Midbrain (tissue), 1 donor: ENCODE data around the gene GPRIN2.
"Not testable (repeated sequence)": the region's sequence is repeated elsewhere in the genome, so short reads cannot be mapped to it uniquely, and the experiment has no call there.

Experiments used
- DNase-seq: peaks from one replicate; lab custom pipeline; 2025; lab: John Stamatoyannopoulos, UW

GPRIN2 gene

DNA sequence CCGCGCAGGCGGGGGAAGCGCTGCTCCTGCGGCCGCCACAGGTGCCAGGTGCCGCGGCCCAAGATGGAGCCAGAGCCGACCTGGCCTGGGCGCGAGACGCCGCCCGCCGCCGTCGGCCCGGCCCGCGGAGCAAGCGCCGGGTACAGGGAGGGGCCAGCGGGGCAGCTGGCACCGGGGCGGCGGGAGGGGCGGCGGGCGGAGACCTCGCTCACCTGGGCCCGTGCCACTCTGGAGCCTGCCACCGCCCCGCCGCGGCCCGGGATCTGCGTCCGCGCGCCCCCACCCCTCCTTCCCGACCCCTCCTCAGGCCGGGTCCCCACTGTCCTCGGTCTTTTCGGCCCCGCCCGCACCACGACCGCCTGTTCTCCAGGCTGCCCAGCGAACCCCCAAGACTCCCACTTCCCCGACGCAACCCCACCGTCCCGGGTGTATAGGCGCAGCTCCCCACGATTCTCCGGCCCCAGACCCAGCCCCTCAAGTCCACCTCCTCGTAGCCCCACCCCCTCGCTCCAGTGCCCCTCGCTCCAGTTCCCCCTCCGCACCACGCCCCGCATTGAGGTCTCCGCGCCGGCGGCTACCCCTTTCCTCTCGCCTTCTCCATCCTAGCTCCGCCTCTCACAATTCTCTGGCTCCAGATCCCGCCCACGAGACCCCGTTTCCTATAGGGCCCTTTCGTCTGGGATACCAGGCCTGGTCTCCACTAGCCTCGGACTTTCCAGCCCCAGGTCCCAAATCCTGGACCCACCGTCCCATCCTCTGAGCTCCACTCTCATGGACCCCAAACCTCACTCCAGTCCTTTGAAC lies at the start of gene GPRIN2:
Gene GPRIN2, minus strand, starts transcription at position 144 of the 804 bp plus-strand sequence. CDS start 5,922 bp downstream, outside the sequence.
- no peak for DNase-seq

DNA sequence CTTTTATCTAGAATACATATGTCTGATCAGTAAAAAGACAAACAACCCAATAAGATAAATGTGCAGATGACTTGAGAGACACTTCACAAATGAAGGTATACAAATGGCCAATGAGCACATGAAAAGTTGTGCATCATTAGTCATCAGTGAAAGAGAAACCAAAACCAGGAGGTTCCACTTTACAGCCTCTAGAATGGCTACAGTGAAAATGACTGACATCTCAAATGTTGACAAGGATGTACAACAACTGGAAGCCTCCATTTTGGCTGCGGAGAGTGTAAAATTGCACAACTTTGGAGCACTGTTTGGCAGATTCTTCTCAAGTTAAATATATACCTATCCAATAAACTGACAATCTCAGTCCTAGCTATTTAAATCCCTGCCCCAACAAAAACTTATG lies 44.1 kb upstream of the GPRIN2 start:
- DNase-seq: not testable (repeated sequence)

DNA sequence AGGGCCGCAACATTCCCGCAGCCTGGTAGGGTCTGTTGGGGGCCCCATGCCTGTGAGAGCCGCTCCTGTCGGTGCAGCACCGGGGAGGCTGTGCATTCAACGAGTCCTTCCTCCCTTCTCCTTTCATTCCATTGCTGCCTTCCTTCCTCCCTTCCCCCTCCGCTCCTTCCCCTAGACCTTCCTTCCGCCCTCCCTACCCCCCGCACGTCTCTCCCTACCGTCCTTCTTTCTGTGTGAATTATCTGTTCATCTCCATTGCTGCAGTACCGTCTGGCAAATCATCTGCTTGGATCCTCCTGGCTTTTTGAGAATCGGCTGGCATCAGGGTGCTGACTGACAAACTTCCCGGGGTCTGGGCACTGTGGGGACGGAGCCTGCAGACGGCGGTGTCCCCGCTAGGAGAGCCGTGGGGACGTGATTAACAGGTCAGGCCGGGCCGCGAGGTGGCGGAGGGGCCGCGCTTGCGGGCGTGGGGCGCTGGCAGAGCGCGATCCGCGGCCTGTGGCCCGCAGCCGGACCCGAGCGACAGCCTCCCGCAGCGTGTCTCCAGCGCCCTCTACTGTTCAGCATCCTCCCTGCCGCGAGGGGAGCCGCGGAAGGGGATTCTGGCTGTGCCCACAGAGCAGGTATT lies 41.3 kb upstream of the GPRIN2 start:
- not testable (repeated sequence) for DNase-seq

DNA sequence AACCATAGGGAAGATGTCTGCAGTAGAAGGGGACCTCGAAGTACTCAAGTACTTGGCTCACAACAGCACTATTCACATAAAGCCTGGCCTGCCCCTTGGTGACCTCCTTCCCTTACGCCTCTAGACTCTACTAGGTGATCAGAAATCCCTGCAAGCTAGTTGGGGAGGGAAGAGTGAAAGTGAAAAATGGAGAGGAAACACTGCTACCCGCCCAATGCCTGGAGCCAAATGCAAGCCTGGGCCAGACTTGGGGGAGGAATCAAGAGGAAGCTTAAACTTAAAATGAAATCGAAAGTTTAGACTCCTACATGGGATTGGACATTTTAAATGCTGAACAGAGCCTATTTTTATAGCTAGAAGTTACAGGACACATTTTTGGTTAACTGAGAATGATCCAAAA lies 40.1 kb upstream of the GPRIN2 start:
- DNase-seq: not testable (repeated sequence)

DNA sequence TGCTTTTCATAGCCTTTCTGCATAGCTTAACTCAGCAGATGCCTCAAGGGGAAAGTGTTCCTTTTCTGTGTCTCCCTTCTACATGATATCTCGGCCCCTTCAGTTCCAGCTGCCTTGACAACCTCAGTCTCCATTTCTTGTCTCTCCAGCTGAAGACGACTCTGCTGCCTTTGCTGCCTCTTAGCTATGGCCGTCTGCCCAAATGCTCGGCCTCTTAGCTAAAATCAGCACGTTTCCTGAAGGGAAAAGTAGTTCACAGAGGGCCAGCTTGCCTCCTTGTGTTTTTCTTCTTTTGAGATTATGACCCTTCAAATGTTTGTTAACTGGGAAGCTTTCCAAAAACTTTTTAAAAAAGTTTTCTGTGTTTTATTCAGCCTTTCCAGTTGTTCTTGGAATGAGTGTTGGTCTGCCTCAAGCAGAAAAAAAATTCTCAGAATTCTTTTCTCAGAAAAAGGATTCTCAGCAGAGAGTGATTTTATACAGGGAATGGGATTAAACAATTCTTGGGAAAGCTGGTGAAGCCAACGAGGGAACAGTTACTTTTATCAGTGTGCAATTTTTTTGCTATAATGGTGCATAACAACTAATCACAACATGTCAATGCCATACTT lies 38.1 kb upstream of the GPRIN2 start:
- DNase-seq: not testable (repeated sequence)

DNA sequence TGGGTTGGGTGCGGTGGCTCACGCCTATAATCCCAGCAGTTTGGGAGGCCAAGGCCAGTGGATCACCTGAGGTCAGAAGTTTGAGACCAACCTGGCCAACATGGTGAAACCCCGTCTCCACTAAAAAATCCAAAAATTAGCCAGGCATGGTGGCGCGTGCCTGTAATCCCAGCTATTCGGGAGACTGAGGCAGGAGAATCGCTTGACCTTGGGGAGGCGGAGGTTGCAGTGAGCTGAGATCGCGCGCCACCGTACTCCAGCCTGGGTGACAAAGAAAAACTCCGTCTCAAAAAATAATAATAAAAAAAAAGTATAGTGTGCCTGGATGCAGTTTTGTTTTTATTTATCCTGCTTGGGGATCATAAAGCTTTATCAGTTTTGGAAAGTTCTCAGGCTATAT lies 36.8 kb upstream of the GPRIN2 start:
- not testable (repeated sequence) for DNase-seq

DNA sequence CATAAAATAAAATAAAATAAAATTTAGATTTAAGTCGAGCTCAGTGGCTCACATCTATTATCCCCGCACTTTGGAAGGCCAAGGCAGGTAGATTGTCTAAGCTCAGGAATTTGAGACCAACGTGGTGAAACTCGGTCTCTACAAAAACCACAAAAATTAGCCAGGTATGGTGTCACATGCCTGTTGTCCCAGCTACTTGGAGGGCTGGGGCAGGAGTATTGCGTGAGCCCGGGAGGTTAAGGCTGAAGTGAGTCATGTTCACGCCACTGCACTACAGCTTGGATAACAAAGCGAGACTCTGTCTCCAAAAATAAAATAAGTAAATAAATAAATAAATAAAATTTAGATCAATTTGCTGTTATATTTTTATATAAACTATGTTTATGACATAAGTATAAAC lies 34.6 kb upstream of the GPRIN2 start:
- DNase-seq: not testable (repeated sequence)

DNA sequence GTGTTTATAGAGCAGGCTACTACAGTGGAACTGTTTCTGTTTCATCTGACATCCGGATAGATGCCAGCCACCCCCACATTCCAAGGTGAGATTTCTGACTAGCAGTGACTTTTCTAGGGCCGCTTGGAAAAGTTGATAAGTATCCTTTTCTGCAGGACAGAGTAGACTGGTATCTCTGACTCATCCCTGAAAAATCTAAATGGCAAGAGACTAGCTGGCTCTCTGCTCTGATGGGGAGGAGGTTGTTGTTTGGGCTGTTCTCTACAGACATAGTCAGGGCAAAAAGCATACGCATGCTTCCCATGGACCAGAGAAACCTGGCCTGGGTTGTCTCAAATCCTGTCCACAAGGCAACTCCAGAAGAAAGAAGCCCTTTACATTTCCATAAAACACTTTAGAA lies 33.1 kb upstream of the GPRIN2 start:
- DNase-seq: not testable (repeated sequence)

DNA sequence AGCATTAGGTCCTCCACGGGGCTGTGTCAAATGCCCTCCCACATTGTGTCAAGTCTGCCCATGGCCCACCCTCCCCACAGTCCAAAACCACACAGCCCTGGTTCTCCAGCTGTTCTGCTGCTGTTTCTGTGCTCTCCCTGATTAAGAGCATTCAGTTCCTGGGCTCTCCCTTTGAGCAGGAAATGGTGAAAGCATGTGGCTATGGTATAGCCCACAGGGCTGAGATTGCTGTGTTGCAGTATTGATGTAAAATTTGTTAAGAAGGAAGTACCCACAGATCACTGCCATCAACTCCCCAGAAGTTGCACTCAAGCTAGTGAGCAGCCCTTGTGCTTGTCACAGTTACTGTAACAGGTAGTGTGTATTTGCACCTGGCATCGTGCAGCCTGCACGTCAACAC lies 31.8 kb upstream of the GPRIN2 start:
- DNase-seq: not testable (repeated sequence)

DNA sequence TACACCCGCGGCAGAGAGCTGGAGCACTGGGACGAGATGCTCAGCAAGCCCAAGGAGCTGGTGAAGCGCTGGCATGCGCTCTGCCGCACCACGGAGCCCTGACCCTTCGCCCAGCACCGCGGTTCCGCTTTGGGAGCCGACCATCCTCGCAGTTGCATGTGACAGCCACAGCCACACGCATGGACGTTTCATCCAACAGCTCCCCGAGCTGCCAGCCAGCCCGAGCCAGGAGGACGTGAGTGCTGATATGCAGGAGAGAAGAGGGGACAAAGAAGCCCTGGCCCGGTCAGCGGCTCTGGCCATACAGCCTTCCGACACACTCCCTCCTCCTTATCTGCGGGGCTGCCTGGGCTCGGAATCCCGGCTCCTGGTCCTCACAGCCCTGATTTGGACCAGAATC lies 31.1 kb upstream of the GPRIN2 start:
- DNase-seq: not testable (repeated sequence)

DNA sequence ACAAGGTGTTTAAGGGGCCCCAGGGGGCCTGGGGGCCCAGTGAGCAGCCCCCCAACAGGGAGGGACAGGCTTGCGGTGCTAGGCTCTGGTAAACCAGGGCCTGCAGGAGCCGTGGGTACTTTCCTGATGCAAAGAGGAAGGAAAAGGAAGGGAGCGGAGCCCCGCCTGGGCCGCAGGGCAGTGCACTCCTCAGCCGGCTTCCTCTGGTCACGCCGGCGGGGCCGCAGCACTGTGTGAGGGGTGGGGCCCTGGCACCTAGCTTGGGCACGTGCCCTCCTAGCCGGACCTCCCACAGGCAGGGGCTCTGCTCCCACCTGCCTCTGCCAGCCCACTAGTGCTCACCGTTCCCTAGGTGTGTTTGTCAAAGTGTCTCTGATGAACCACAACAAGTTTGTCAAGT lies 28.8 kb upstream of the GPRIN2 start:
- not testable (repeated sequence) for DNase-seq

DNA sequence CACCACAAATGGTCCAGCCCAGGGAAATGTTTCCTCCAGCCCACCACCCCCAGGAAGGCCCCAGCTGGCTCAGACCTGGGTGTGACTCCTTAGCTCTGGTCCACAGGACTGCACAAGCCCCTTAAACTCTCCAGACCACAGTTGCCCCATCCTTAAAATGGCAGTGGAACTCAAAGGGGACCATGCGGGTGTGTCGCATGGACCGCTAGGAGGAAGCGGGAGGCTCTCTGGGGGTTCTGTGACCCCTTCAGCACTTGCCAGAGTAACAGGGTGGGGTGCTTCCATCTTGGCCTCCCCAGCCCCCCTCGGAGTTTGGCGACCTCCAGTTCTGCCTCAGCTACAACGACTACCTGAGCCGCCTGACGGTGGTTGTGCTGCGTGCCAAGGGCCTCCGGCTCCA lies 27.7 kb upstream of the GPRIN2 start:
- DNase-seq: not testable (repeated sequence)

DNA sequence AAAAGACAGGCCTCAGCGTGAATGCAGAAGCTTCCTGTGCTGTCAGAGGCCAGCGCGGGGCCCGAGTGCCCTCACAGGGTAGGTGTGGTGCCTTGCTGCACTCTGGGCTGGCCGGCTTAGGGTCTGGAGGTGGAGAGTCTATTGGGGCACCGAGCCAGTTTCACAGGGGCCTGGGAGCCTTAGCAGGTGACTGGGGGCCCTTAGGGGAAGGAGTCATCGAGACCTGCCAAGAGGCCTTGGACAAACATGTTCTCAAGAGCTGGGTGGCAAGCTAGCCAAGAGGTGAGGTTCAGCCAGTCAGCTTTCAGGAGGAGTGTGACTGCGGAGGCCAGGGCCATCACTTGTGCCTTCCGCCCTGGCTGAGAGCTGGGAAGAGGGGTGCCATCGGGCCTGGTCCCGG lies 26.1 kb upstream of the GPRIN2 start:
- DNase-seq: not testable (repeated sequence)

DNA sequence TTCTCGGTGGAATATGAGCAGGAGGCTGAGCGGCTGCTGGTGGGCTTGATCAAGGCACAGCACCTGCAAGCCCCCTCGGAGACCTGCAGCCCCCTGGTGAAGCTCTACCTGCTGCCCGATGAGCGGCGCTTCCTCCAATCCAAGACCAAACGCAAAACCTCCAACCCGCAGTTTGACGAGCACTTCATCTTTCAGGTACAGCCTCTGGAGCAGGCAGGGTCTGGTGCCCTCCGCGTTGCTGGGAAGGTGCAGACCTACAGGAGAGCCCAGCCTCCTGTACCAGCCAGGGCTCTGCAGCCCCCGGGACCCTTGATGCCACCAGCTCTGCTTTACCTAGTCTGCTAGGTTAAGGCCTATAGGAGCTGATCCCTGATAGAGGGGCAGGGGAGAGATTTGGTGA lies 25.5 kb upstream of the GPRIN2 start:
- not testable (repeated sequence) for DNase-seq

DNA sequence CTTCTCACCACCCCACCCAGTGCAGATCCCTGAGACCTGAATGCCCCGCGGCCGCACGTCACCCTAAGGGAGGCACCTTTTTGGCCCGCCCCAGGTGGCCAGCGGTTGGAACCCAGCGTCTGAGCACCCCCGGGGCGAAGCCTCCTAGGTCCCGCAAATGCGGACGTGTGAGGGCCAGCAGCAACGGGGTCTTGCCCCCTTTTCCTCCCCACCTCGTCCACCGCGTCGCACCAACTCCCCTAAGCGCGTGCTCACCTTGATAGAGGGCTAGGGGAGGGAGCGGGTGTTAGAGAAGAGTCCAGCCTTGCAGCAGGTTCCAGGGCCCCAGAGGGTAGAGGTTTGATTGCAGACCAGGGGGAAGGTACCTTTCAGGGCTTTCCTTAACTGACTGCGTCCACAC lies 22.9 kb upstream of the GPRIN2 start:
- not testable (repeated sequence) for DNase-seq

DNA sequence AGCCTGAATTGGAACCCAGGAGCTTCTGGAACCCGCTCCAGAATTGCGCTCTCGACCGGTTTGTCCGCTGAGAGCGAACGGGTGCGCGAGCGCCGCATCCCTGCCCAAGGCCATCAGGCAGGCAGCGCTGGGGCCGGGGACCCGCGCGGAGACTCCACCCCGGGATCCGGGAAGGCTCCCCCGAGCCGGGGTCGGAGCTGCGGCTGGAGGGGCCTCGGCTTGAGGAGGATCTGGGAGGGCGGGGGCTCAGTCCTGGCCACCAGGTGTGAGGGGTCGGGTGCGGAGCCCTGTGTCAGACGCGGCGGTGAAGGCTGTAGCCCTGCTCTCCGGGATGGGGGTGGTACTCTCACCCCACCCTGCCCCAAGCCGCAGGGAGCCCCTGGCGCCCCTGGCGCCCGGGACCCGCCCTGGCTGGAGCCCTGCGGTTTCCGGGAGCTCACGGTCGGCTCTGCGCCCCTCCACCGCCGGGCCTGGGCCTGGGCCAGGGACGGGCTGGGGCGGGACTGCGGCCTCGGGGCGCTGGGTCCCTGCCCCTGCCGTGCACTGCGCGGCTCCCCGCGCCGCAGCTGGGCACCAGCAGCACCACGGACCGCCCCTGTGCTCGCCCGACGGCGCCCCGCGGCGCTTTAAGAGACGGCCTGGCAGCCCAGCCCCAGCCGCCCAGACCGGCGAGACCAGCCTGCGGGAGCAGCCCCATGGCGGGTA lies 22.2 kb upstream of the GPRIN2 start, which contains the start of gene SYT15:
Gene SYT15, plus strand, starts transcription at position 655 of the 705 bp plus-strand sequence. Its CDS starts 41 bp downstream, at position 696.
- DNase-seq: not testable (repeated sequence)

DNA sequence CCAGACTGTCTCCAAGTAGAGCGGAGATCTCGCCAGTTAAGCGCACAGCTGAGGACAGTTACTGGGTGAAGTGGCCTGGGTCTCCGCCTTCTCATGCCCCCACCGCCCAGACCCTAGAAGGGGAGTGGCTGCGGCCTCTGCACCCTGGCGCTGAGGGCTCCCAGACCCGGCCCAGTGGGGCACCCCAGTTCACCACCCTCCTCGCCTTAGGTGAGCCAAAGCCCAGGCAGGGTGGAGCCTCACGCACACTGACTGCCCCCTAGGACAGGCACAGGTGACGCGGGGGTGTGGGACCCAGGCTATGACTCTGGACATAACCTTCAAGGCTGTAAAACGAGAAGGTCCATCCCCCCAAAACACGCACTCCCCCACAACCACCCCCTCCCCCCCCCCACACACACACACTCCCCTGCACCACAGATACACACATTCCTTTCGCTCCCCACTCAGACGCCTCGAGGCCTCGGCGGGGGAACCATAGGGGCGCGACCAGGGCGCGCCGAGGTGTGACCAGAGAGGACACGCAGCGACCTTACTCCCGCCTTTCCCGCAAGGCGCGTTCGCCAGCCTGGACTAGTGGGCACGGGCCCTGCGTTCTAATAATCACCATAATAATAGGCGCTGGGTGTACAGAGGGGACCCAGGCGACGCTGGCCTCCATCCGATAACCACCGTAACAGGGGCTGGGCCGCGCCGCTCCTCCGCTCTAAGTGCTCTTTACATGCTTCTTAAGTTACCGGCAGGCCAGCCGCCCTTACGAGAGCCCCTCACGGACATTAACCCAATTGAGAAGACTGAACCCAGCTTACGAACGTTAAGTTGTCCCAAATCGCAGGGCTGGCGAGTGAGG lies 21.4 kb upstream of the GPRIN2 start:
- not testable (repeated sequence) for DNase-seq

DNA sequence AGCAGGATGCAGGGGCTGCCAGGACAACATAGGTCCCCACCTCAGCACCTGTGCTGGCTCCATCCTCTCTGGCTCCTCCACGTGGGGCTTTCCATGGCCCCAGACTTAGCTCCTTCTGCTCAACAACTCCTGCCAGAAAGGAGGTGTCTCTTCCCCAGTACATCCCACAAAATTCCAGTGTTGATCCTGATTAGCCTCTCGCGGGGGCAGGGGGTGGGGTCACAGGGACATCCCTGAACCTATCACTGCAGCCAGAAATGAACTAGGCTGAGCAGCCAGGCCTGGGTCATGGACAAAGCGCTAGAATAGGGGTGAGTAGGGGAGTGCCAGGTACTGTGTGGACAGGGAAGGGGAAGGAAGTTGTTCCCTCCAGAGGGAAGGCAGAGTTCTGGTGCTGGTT lies 17.4 kb upstream of the GPRIN2 start:
- DNase-seq: not testable (repeated sequence)

DNA sequence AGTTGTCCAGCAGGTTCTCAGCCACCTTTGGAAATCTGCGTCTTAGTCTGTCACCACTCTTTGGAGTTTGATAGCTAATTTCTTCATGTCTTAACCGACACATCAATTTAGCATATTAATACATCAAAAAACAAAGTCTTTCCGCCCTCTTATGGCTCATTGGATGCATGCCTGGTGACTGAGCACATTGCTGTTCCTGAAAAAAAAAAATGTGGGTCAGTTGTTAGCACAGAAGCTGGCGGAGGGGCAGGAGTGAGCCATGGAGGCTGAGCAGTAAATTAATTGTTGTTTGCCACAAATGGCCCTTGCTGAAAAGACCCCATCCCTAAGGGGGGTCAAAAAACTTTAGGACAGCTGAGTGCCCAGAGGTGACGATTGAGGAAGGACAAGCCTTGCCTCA lies 16.9 kb upstream of the GPRIN2 start:
- DNase-seq: not testable (repeated sequence)

DNA sequence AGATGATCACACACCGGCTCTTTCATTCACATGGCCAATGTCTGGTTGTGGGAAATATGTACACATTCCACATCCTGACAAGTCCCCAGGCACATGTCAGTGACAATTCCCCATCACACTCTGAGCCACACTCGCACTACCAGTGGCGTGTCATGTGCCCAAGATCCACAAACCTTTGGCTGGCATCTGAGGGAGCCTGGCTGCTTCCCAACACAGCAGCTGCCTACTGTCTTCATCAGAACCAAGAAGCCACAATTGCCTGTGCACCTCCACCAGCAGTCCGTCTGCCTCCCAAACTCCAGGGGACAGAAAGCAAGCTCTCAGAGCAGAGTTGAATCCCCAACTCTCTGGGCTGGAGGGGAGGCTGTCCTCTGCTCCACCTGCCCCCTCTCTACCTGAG lies 16.3 kb upstream of the GPRIN2 start:
- not testable (repeated sequence) for DNase-seq

DNA sequence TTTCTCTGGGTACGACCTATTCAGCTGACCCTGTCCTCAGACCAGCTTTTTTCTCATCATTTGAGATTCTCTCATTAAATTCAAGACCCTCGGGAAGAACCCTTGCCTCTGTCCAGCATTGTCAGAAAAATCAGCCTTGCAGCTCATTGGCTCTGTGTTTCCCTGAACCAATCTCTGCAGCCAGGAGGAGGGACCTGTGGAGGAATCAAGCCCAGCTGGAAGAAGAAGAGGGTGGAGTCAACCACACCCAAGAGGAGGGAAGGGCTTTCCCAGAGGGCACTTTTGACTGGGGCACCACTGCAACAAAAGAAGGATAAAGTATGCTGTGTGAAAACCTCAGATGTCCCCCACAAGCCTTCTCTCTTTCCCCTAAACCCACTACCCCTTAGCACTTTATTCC lies 14.2 kb upstream of the GPRIN2 start:
- DNase-seq: not testable (repeated sequence)
